HL-60 (cell line): Measurements from ENCODE around the gene PPFIBP2.
A peak's percentile ranks its signal among the peaks of the same experiment; 100 is the strongest.

Experiments
- CTCF ChIP-seq: IDR thresholded peaks from one replicate; pipeline ENCODE4 v1.5.1; 2011; ENCODE audit warnings: low read length, control low read depth, inconsistent platforms; ENCODE audit not compliant: insufficient read depth
- GABPA ChIP-seq: IDR thresholded peaks from 2 replicates; pipeline ENCODE4 v1.6.1; 2012; ENCODE audit warnings: low read depth
- POLR2AphosphoS5 ChIP-seq: IDR thresholded peaks from 2 replicates; pipeline ENCODE4 v1.6.1; 2012; ENCODE audit warnings: low read depth
- REST ChIP-seq: IDR thresholded peaks from 2 replicates; pipeline ENCODE4 v1.6.1; 2012; ENCODE audit warnings: low read depth; ENCODE audit not compliant: insufficient replicate concordance
- SPI1 ChIP-seq: IDR thresholded peaks from 2 replicates; pipeline ENCODE4 v1.6.1; 2012; ENCODE audit warnings: low read depth, mild to moderate bottlenecking, borderline replicate concordance

- TF ChIP-seq CTCF (no peak), POLR2AphosphoS5 (peak; percentile 45; the same call in 1 of the 2 replicates), REST (no peak), GABPA (peak; percentile 86), SPI1 (peak; percentile 9; the same call in 1 of the 2 replicates)
Observed at GRCh38 chr11:7577291-7578190, 63.7 kb downstream of the PPFIBP2 start.
